GM12878 (cell line): ENCODE measurements around the gene ZNF3. TPM values are rescaled to one million over a fixed set of nuclear protein-coding genes. Genes with fewer than 3 reads are reported as not detected.

ENCODE experiments used
- ATF7 ChIP-seq: fragments of 450-650 bp; IDR thresholded peaks from 2 replicates; pipeline ENCODE4 v1.6.1; 2016; ENCODE audit warnings: low read depth, mild to moderate bottlenecking
- ESRRA ChIP-seq: IDR thresholded peaks from 2 replicates; pipeline ENCODE4 v1.6.1; 2012; ENCODE audit warnings: mild to moderate bottlenecking, low read length, improper control_type of control experiment
- MYC ChIP-seq: IDR thresholded peaks from 2 replicates; pipeline ENCODE4 v1.6.1; 2011; ENCODE audit warnings: mild to moderate bottlenecking, low read length, moderate library complexity, inconsistent platforms; ENCODE audit not compliant: insufficient read depth, insufficient replicate concordance, insufficient read length, severe bottlenecking
- NFYA ChIP-seq: IDR thresholded peaks from 2 replicates; pipeline ENCODE4 v1.6.1; 2011; ENCODE audit warnings: low read depth, mild to moderate bottlenecking, low read length, improper control_type of control experiment, borderline replicate concordance
- NR2F1 ChIP-seq: fragments of 450-650 bp; conservative IDR thresholded peaks from 2 replicates; pipeline ENCODE4 v1.6.1; 2017; ENCODE audit warnings: mild to moderate bottlenecking
- REST ChIP-seq: IDR thresholded peaks from 2 replicates; pipeline ENCODE4 v1.6.1; 2012; ENCODE audit warnings: mild to moderate bottlenecking, low read depth, low read length
- SIX5 ChIP-seq: IDR thresholded peaks from 2 replicates; pipeline ENCODE4 v1.6.1; 2011; ENCODE audit warnings: mild to moderate bottlenecking, low read depth, low read length, moderate library complexity; ENCODE audit not compliant: severe bottlenecking
- SKIL ChIP-seq: fragments of 450-650 bp; IDR thresholded peaks from 2 replicates; pipeline ENCODE4 v1.6.1; 2017; ENCODE audit warnings: mild to moderate bottlenecking, low read depth, inconsistent platforms; ENCODE audit not compliant: poor library complexity, severe bottlenecking
- SMAD5 ChIP-seq: IDR thresholded peaks from 2 replicates; pipeline ENCODE4 v1.6.1; 2016; ENCODE audit warnings: antibody characterized with exemption, low read depth
- SP1 ChIP-seq: IDR thresholded peaks from one replicate; pipeline ENCODE4 v1.6.1; 2011; ENCODE audit warnings: low read depth, low read length
- TAF1 ChIP-seq: IDR thresholded peaks from 2 replicates; pipeline ENCODE4 v1.6.1; 2011; ENCODE audit warnings: mild to moderate bottlenecking, low read depth, low read length, borderline replicate concordance
- ZNF24 ChIP-seq: fragments of 450-650 bp; IDR thresholded peaks from 2 replicates; pipeline ENCODE4 v1.6.1; 2017; ENCODE audit warnings: antibody characterized with exemption, mild to moderate bottlenecking
- ZNF592 ChIP-seq: fragments of 450-650 bp; IDR thresholded peaks from 2 replicates; pipeline ENCODE4 v1.6.1; 2017; ENCODE audit warnings: mild to moderate bottlenecking, moderate library complexity
- polyA plus RNA-seq, 11 experiments: library from polyadenylated mRNA; depleted of rRNA in 4 of 11; unstranded in 6 of 11; stranded (reverse) in 5 of 11; fragments of >200 nt; fragmentation: Nextera tagmentation in 4 of 11; fragmentation: Illumina TruSeq in 1 of 11; extraction: Ambion mirVana in 4 of 11; extraction: Trizol in 1 of 11; gene quantifications; 1 replicate in 1 of 11; 2 replicates in 10 of 11; pipeline versions ENCODE4 v1.2.1 to v1.2.3, GENCODE V29; 2011 to 2016; ENCODE audit warnings: inconsistent platforms in 2 of 11, missing spikeins in 2 of 11, low read depth in 1 of 11
- total RNA-seq, 4 experiments: library from RNA; depleted of rRNA in 3 of 4; stranded (reverse); fragments of >200 nt in 3 of 4; fragmentation: Illumina TruSeq in 1 of 4; extraction: Trizol in 1 of 4; gene quantifications; 2 replicates each; pipeline versions ENCODE4 v1.2.1 to v1.2.3, GENCODE V29; 2013 to 2021
- TF ChIP-seq, protein P1 (sequence below): IDR thresholded peaks from 2 replicates; pipeline ENCODE4 v1.6.1; 2012; ENCODE audit warnings: improper control_type of control experiment, low read depth, low read length; ENCODE audit not compliant: insufficient replicate concordance

ZNF3 gene
- total and polyA plus RNA-seq, 10 of the 15 experiments (the other 5 are each of a cell fraction or from before 2014, with no cell fraction given): 17.2 to 37.4 (median 29.4) TPM

DNA sequence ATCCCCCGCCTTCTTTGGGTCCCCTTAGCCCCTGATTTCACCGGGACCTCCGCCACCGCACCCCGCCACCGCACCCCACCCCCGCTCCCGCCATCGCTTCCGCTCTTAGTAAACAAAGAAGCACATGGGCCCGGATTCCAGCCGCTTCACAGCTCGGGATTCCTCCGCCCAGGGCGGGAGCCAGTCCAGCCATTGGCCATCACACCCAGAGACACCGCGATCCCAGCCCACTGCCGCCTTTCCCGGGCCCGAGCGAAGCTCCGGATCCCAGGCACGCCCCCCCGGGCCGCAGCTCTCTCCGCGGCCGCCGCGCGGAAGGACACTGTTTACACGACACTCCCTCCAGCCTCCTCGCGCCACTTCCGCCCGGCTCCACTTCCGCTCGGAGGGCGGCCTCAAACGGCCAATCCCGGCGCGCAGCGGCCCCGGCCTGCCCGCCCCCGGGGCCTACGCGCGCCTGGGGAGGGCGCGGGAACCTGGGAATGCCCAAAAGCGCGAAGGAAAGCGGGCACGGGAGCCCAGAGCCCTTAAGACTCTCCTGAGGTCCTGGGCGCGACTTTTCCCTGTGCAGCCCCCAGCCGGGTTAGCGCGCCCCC lies 19.0 kb upstream of the ZNF3 start (continued):
- TF ChIP-seq SKIL (no peak), REST (no peak), SP1 (peak; percentile 74), MYC (peak; percentile 98), TAF1 (no peak), SIX5 (no peak), ZNF592 (no peak), NFYA (no peak), SMAD5 (no peak), ATF7 (peak; percentile 67), NR2F1 (peak; percentile 57; the same call in 1 of the 2 replicates), ESRRA (no peak), ZNF24 (no peak)
- TF ChIP-seq, protein P1, sequence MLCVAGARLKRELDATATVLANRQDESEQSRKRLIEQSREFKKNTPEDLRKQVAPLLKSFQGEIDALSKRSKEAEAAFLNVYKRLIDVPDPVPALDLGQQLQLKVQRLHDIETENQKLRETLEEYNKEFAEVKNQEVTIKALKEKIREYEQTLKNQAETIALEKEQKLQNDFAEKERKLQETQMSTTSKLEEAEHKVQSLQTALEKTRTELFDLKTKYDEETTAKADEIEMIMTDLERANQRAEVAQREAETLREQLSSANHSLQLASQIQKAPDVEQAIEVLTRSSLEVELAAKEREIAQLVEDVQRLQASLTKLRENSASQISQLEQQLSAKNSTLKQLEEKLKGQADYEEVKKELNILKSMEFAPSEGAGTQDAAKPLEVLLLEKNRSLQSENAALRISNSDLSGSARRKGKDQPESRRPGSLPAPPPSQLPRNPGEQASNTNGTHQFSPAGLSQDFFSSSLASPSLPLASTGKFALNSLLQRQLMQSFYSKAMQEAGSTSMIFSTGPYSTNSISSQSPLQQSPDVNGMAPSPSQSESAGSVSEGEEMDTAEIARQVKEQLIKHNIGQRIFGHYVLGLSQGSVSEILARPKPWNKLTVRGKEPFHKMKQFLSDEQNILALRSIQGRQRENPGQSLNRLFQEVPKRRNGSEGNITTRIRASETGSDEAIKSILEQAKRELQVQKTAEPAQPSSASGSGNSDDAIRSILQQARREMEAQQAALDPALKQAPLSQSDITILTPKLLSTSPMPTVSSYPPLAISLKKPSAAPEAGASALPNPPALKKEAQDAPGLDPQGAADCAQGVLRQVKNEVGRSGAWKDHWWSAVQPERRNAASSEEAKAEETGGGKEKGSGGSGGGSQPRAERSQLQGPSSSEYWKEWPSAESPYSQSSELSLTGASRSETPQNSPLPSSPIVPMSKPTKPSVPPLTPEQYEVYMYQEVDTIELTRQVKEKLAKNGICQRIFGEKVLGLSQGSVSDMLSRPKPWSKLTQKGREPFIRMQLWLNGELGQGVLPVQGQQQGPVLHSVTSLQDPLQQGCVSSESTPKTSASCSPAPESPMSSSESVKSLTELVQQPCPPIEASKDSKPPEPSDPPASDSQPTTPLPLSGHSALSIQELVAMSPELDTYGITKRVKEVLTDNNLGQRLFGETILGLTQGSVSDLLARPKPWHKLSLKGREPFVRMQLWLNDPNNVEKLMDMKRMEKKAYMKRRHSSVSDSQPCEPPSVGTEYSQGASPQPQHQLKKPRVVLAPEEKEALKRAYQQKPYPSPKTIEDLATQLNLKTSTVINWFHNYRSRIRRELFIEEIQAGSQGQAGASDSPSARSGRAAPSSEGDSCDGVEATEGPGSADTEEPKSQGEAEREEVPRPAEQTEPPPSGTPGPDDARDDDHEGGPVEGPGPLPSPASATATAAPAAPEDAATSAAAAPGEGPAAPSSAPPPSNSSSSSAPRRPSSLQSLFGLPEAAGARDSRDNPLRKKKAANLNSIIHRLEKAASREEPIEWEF: no peak
